Measurements from ENCODE around the gene DYNC1I1. TPM values are rescaled to one million over a fixed set of nuclear protein-coding genes. Genes with fewer than 3 reads are reported as not detected.

The DYNC1I1 gene
- total and polyA plus RNA-seq, 4 donors: 0.28 to 0.67 (median 0.39) TPM

GRCh38 chr7:95952851-95953250 is 180.5 kb downstream of the DYNC1I1 start:
- peaks cover 0 to 6% (median 0%) of the 10 kb centered on the region in 4 donors for H3K4me1 ChIP-seq (ENCODE audit: control insufficient read depth in 4 of 4, insufficient read depth in 4 of 4, low read length in 3 of 4)
- 83% methylated on average over 1 of the region's 1 CpG for WGBS
- no peaks in the 10 kb centered on the region for H3K36me3 ChIP-seq (ENCODE audit: control insufficient read depth in 4 of 4, insufficient read depth in 3 of 4, low read depth in 1 of 4, low read length in 3 of 4)
- no peak for DNase-seq (ENCODE audit: low spot score)
- no peak overlapping the region for H3K27ac ChIP-seq (ENCODE audit: low read depth in 1 of 2, low read length in 2 of 2)
- H3K9me3 ChIP-seq (ENCODE audit: control insufficient read depth in 4 of 4, low read length in 3 of 4): no peaks in the 10 kb centered on the region
- no peaks in the 10 kb centered on the region for H3K27me3 ChIP-seq (ENCODE audit: control insufficient read depth in 4 of 4, insufficient read depth in 4 of 4, low read length in 3 of 4)
- H3K4me3 ChIP-seq (ENCODE audit: low read depth in 1 of 3, low read length in 3 of 3): no peak overlapping the region
- no peak overlapping the region for H3K9ac ChIP-seq (ENCODE audit: low read depth in 1 of 2, low read length in 2 of 2)
- TF ChIP-seq, protein P1, sequence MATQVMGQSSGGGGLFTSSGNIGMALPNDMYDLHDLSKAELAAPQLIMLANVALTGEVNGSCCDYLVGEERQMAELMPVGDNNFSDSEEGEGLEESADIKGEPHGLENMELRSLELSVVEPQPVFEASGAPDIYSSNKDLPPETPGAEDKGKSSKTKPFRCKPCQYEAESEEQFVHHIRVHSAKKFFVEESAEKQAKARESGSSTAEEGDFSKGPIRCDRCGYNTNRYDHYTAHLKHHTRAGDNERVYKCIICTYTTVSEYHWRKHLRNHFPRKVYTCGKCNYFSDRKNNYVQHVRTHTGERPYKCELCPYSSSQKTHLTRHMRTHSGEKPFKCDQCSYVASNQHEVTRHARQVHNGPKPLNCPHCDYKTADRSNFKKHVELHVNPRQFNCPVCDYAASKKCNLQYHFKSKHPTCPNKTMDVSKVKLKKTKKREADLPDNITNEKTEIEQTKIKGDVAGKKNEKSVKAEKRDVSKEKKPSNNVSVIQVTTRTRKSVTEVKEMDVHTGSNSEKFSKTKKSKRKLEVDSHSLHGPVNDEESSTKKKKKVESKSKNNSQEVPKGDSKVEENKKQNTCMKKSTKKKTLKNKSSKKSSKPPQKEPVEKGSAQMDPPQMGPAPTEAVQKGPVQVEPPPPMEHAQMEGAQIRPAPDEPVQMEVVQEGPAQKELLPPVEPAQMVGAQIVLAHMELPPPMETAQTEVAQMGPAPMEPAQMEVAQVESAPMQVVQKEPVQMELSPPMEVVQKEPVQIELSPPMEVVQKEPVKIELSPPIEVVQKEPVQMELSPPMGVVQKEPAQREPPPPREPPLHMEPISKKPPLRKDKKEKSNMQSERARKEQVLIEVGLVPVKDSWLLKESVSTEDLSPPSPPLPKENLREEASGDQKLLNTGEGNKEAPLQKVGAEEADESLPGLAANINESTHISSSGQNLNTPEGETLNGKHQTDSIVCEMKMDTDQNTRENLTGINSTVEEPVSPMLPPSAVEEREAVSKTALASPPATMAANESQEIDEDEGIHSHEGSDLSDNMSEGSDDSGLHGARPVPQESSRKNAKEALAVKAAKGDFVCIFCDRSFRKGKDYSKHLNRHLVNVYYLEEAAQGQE (IDR thresholded peaks at IDR 0.05): no peak
- TF ChIP-seq, protein P2, sequence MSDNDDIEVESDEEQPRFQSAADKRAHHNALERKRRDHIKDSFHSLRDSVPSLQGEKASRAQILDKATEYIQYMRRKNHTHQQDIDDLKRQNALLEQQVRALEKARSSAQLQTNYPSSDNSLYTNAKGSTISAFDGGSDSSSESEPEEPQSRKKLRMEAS (IDR thresholded peaks at IDR 0.05): no peak
- TF ChIP-seq GABPA (IDR thresholded peaks at IDR 0.05 in 1 of 2, conservative IDR thresholded peaks at IDR 0.05 in 1 of 2) (no peak), YY1 (IDR thresholded peaks at IDR 0.05) (no peak), RAD21 (IDR thresholded peaks at IDR 0.05) (no peak), FOXA2 (IDR thresholded peaks at IDR 0.05) (no peak), TAF1 (conservative IDR thresholded peaks at IDR 0.05) (no peak)
- TF ChIP-seq, protein P3, sequence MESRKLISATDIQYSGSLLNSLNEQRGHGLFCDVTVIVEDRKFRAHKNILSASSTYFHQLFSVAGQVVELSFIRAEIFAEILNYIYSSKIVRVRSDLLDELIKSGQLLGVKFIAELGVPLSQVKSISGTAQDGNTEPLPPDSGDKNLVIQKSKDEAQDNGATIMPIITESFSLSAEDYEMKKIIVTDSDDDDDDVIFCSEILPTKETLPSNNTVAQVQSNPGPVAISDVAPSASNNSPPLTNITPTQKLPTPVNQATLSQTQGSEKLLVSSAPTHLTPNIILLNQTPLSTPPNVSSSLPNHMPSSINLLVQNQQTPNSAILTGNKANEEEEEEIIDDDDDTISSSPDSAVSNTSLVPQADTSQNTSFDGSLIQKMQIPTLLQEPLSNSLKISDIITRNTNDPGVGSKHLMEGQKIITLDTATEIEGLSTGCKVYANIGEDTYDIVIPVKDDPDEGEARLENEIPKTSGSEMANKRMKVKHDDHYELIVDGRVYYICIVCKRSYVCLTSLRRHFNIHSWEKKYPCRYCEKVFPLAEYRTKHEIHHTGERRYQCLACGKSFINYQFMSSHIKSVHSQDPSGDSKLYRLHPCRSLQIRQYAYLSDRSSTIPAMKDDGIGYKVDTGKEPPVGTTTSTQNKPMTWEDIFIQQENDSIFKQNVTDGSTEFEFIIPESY (IDR thresholded peaks at IDR 0.05): no peak

DNA sequence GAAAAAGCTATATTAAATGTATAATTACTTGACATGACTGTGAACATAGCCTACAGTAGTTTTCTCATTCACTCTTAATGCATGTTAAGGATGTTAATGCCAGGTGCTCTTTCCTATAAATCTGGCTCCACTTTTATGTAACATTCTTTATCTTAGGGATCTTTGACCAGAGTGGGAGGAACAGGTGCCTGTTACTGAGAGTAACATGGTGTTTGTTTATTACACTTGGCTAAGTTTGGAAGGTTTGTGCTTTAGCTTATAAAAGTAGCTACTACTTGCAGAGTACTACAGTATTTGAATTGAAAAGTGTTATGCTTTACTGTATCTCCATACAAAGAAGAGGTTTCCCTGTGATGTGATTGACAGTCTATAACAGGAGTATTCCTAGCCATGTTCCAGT is 183.4 kb downstream of the DYNC1I1 start:
- Histone ChIP-seq H3K4me1 (ENCODE audit: control insufficient read depth in 4 of 4, insufficient read depth in 4 of 4, low read length in 3 of 4) (peaks cover 0 to 6% (median 0%) of the 10 kb centered on the region in 4 donors), H3K9me3 (ENCODE audit: control insufficient read depth in 4 of 4, low read length in 3 of 4) (no peaks in the 10 kb centered on the region), H3K4me3 (ENCODE audit: low read depth in 1 of 3, low read length in 3 of 3) (no peak overlapping the region), H3K36me3 (ENCODE audit: control insufficient read depth in 4 of 4, insufficient read depth in 3 of 4, low read depth in 1 of 4, low read length in 3 of 4) (no peaks in the 10 kb centered on the region), H3K27ac (ENCODE audit: low read depth in 1 of 2, low read length in 2 of 2) (no peak overlapping the region), H3K9ac (ENCODE audit: low read depth in 1 of 2, low read length in 2 of 2) (no peak overlapping the region), H3K27me3 (ENCODE audit: control insufficient read depth in 4 of 4, insufficient read depth in 4 of 4, low read length in 3 of 4) (no peaks in the 10 kb centered on the region)
- no peak for DNase-seq (ENCODE audit: low spot score)
- TF ChIP-seq, protein P4, sequence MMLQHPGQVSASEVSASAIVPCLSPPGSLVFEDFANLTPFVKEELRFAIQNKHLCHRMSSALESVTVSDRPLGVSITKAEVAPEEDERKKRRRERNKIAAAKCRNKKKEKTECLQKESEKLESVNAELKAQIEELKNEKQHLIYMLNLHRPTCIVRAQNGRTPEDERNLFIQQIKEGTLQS (IDR thresholded peaks at IDR 0.05): no peak
- TF ChIP-seq HNF4G (IDR thresholded peaks at IDR 0.05) (no peak), NR2F2 (IDR thresholded peaks at IDR 0.05) (no peak), FOXA1 (IDR thresholded peaks at IDR 0.05) (no peak), RXRA (IDR thresholded peaks at IDR 0.05) (no peak), JUND (IDR thresholded peaks at IDR 0.05) (no peak), YY1 (IDR thresholded peaks at IDR 0.05) (no peak), EGR1 (IDR thresholded peaks at IDR 0.05; ENCODE audit: low read depth in 2 of 2) (no peak), RAD21 (IDR thresholded peaks at IDR 0.05) (no peak), SP1 (IDR thresholded peaks at IDR 0.05) (no peak), TAF1 (conservative IDR thresholded peaks at IDR 0.05) (no peak), HNF4A (conservative IDR thresholded peaks at IDR 0.05) (no peak), GABPA (IDR thresholded peaks at IDR 0.05 in 1 of 2, conservative IDR thresholded peaks at IDR 0.05 in 1 of 2) (no peak), FOXA2 (IDR thresholded peaks at IDR 0.05) (no peak)
- TF ChIP-seq, protein P2 (IDR thresholded peaks at IDR 0.05): no peak
- TF ChIP-seq, protein P5, sequence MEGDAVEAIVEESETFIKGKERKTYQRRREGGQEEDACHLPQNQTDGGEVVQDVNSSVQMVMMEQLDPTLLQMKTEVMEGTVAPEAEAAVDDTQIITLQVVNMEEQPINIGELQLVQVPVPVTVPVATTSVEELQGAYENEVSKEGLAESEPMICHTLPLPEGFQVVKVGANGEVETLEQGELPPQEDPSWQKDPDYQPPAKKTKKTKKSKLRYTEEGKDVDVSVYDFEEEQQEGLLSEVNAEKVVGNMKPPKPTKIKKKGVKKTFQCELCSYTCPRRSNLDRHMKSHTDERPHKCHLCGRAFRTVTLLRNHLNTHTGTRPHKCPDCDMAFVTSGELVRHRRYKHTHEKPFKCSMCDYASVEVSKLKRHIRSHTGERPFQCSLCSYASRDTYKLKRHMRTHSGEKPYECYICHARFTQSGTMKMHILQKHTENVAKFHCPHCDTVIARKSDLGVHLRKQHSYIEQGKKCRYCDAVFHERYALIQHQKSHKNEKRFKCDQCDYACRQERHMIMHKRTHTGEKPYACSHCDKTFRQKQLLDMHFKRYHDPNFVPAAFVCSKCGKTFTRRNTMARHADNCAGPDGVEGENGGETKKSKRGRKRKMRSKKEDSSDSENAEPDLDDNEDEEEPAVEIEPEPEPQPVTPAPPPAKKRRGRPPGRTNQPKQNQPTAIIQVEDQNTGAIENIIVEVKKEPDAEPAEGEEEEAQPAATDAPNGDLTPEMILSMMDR (IDR thresholded peaks at IDR 0.05; ENCODE audit: low read depth, low read length, missing input control): no peak
- TF ChIP-seq, protein P3 (IDR thresholded peaks at IDR 0.05): no peak
- TF ChIP-seq, protein P1 (IDR thresholded peaks at IDR 0.05): no peak
